CD4-positive, CD25-positive, alpha-beta regulatory T cell (primary cell): ENCODE measurements around the gene RRAS. TPM values are rescaled to one million over a fixed set of nuclear protein-coding genes. Genes with fewer than 3 reads are reported as not detected.

ENCODE experiments used
- ATAC-seq, 2 donors: fragments of 150-1000 bp; cut with Tn5 transposase; one replicate each; pipeline ENCODE4 v1.10.0; 2021; ENCODE audit warnings: low read depth in 2 of 2, moderate number of reproducible peaks in 2 of 2, moderate library complexity in 1 of 2
- DNase-seq, 3 donors: peaks; one replicate each; pipeline versions ENCODE4 v3.0.0 to v3.0.0-alpha.2; 2012 to 2022; ENCODE audit warnings: mixed read lengths in 1 of 3
- H3K27ac ChIP-seq: one replicate; pipeline ENCODE4 v1.7.0; 2013; ENCODE audit warnings: mild to moderate bottlenecking, low read length; ENCODE audit not compliant: insufficient read depth, poor library complexity, severe bottlenecking
- H3K27me3 ChIP-seq: one replicate; pipeline ENCODE4 v1.7.0; 2013; ENCODE audit warnings: low read length; ENCODE audit not compliant: control insufficient read depth, insufficient read depth
- H3K36me3 ChIP-seq: one replicate; pipeline ENCODE4 v1.7.0; 2013; ENCODE audit warnings: mild to moderate bottlenecking, low read length, moderate library complexity; ENCODE audit not compliant: control insufficient read depth, insufficient read depth
- H3K4me1 ChIP-seq: 2 replicates; pipeline ENCODE4 v1.7.0; 2013; ENCODE audit warnings: mild to moderate bottlenecking, low read length; ENCODE audit not compliant: insufficient read depth, control insufficient read depth, poor library complexity, severe bottlenecking
- H3K4me3 ChIP-seq: one replicate; pipeline ENCODE4 v1.7.0; 2013; ENCODE audit warnings: low read depth, mild to moderate bottlenecking, low read length, moderate library complexity
- H3K9me3 ChIP-seq, 2 experiments: 1 replicate in 1 of 2; 2 replicates in 1 of 2; pipeline ENCODE4 v1.7.0; 2013; ENCODE audit warnings: low read length in 2 of 2, mild to moderate bottlenecking in 1 of 2, moderate library complexity in 1 of 2; ENCODE audit not compliant: control insufficient read depth in 2 of 2
- H3K27ac Mint-ChIP-seq, 3 donors: one replicate each; pipeline ENCODE4 v1.8.0; 2020 to 2022; ENCODE audit warnings: mild to moderate bottlenecking in 3 of 3, mixed read lengths in 3 of 3, moderate library complexity in 2 of 3
- H3K27me3 Mint-ChIP-seq: one replicate; pipeline ENCODE4 v1.8.0; 2022; ENCODE audit warnings: mild to moderate bottlenecking, mixed read lengths
- H3K36me3 Mint-ChIP-seq: one replicate; pipeline ENCODE4 v1.8.0; 2020; ENCODE audit warnings: mixed read lengths
- H3K4me1 Mint-ChIP-seq, 4 donors: one replicate each; pipeline ENCODE4 v1.8.0; 2020 to 2022; ENCODE audit warnings: mixed read lengths in 4 of 4, mild to moderate bottlenecking in 1 of 4
- H3K4me3 Mint-ChIP-seq, 4 donors: one replicate each; pipeline ENCODE4 v1.8.0; 2020 to 2022; ENCODE audit warnings: mild to moderate bottlenecking in 4 of 4, mixed read lengths in 4 of 4, moderate library complexity in 3 of 4
- H3K9me3 Mint-ChIP-seq, 7 donors: one replicate each; pipeline ENCODE4 v1.8.0; 2020 to 2022; ENCODE audit warnings: mixed read lengths in 7 of 7, mild to moderate bottlenecking in 3 of 7, moderate library complexity in 2 of 7
- polyA plus RNA-seq, 4 donors: library from polyadenylated mRNA; unstranded; fragments of 300-500 nt; fragmentation: Illumina TruSeq; gene quantifications; one replicate each; pipeline ENCODE4 v1.2.3, GENCODE V29; 2021
- total RNA-seq: library from RNA; stranded (reverse); gene quantifications from one replicate; pipeline ENCODE4 v1.2.3, GENCODE V29; 2022

Gene RRAS
- total and polyA plus RNA-seq, 5 donors from 2014 or later, result 4.6 to 22.1 (median 19.1) TPM

DNA sequence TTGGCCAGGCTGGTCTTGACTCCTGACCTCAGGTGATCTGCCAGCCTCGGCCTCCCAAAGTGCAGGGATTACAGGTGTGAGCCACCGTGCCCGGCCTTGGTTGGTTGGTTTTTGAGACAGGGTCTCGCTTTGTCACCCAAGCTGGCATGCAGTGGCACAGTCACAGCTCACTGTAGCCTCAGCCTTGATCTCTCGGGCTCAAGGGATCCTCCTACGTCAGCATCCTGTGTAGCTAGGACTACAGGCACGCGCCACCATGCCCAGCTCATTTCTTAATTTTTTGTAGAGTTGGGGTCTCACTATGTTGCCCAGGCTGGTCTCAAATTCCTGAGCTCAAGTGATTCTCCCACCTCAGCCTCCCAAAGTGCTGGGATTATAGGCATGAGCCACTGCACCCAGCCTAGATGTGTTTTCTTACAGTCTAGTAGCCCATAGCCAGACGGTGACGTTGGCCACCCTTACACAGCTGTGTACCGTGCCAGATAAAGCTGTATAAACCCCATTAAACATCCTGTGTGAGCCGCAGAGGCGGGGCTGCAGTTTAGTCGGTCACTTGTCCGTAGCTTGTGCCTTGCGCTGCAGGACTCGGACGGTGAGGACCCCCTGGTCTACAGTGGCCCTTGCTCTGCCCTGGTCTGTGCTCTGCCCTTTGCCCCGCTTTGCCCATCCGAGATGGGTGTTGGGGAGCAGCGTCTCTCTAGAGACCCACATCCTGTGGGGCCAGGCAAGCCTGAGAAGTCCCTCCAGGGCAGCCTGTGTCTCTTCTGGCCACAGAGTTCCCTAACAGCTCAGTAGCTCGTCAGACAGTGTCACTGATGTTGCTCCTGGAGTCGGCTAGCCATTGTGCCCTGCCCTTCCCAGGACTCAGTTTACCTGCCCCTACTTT is 15.9 kb upstream of the RRAS start:
- peaks cover 47% of the 10 kb centered on the region for H3K36me3 ChIP-seq
- Mint-ChIP-seq H3K9me3 (peaks cover 0 to 2% (median 0%) of the 10 kb centered on the region in 7 donors), H3K27ac (no peak overlapping the region), H3K4me1 (peaks cover 0 to 17% (median 0%) of the 10 kb centered on the region in 4 donors), H3K4me3 (no peak overlapping the region), H3K36me3 (peaks cover 16% of the 10 kb centered on the region), H3K27me3 (no peaks in the 10 kb centered on the region)
- H3K4me3 ChIP-seq, result no peak overlapping the region
- no peak overlapping the region for H3K27ac ChIP-seq
- no peaks in the 10 kb centered on the region for H3K4me1 ChIP-seq
- ATAC-seq (no peak), DNase-seq (no peak)
- no peaks in the 10 kb centered on the region for H3K9me3 ChIP-seq
- no peaks in the 10 kb centered on the region for H3K27me3 ChIP-seq

DNA sequence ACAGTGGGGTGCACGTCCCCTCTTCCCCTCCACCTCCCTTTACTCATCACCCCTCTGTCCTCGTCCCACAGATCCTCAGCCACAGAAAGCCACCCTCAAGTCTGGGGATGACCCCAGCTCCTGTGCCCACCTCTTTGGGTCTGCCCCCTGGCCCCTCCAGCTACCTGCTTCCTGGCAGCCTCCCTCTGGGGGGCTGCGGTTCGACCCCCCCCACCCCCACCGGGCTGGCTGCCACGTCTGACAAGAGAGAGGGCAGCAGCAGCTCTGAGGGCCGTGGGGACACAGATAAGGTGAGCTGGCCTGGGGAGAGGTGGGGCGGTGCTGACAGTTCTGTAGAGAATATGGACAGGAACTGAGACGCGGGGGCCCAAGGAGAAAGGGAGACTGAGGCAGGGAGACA is 14.6 kb upstream of the RRAS start:
- Histone ChIP-seq H3K27me3 (no peaks in the 10 kb centered on the region), H3K36me3 (peaks cover 46% of the 10 kb centered on the region), H3K4me1 (no peaks in the 10 kb centered on the region), H3K9me3 (no peaks in the 10 kb centered on the region), H3K27ac (no peak overlapping the region), H3K4me3 (no peak overlapping the region)
- Mint-ChIP-seq H3K27ac (no peak overlapping the region), H3K27me3 (no peaks in the 10 kb centered on the region), H3K36me3 (peaks cover 20% of the 10 kb centered on the region), H3K4me3 (no peak overlapping the region), H3K9me3 (peaks cover 0 to 2% (median 0%) of the 10 kb centered on the region in 7 donors), H3K4me1 (peaks cover 0 to 11% (median 0%) of the 10 kb centered on the region in 4 donors)
- DNase-seq (no peak), ATAC-seq (no peak)

DNA sequence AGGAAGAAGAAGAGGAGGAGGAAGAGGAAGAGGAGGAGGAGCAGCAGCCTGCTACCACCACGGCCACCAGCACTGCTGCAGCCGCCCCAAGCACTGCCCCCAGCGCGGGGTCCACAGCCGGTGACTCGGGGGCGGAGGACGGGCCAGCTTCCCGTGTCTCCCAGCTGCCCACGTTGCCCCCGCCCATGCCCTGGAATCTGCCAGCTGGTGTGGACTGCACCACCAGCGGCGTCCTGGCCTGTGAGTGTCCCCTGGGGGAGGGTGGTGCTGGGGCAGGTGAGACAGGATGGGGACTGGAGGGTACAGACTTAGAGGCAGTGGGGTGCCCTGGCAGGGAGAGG is 13.5 kb upstream of the RRAS start:
- H3K27ac Mint-ChIP-seq, result no peak overlapping the region
- H3K4me1 Mint-ChIP-seq, result peaks cover 0 to 9% (median 3%) of the 10 kb centered on the region in 4 donors
- ATAC-seq (no peak), DNase-seq (no peak)
- H3K27ac ChIP-seq, result no peak overlapping the region
- H3K4me3 ChIP-seq, result no peak overlapping the region
- H3K4me1 ChIP-seq, result no peaks in the 10 kb centered on the region
- peaks cover 45% of the 10 kb centered on the region for H3K36me3 ChIP-seq
- H3K36me3 Mint-ChIP-seq, result peaks cover 23% of the 10 kb centered on the region
- peaks cover 0 to 2% (median 0%) of the 10 kb centered on the region in 7 donors for H3K9me3 Mint-ChIP-seq
- H3K4me3 Mint-ChIP-seq, result no peak overlapping the region
- H3K27me3 ChIP-seq, result no peaks in the 10 kb centered on the region
- no peaks in the 10 kb centered on the region for H3K9me3 ChIP-seq
- no peaks in the 10 kb centered on the region for H3K27me3 Mint-ChIP-seq

- Mint-ChIP-seq H3K27ac (no peak overlapping the region), H3K27me3 (no peaks in the 10 kb centered on the region), H3K4me3 (no peak overlapping the region), H3K9me3 (peaks cover 0 to 2% (median 0%) of the 10 kb centered on the region in 7 donors), H3K36me3 (peaks cover 23% of the 10 kb centered on the region), H3K4me1 (peaks cover 0 to 9% (median 3%) of the 10 kb centered on the region in 4 donors)
- Histone ChIP-seq H3K36me3 (peaks cover 48% of the 10 kb centered on the region), H3K4me1 (no peaks in the 10 kb centered on the region), H3K27me3 (no peaks in the 10 kb centered on the region), H3K9me3 (no peaks in the 10 kb centered on the region), H3K27ac (no peak overlapping the region), H3K4me3 (no peak overlapping the region)
- ATAC-seq (no peak), DNase-seq (no peak)
These were observed 12.9 kb upstream of the RRAS start for GRCh38 chr19:49652551-49653465.

- Histone ChIP-seq H3K9me3 (no peaks in the 10 kb centered on the region), H3K27me3 (no peaks in the 10 kb centered on the region), H3K27ac (no peak overlapping the region), H3K4me1 (no peaks in the 10 kb centered on the region), H3K36me3 (peaks cover 50% of the 10 kb centered on the region), H3K4me3 (no peak overlapping the region)
- no peak overlapping the region for H3K27ac Mint-ChIP-seq
- DNase-seq, result no peak
- H3K36me3 Mint-ChIP-seq, result peaks cover 25% of the 10 kb centered on the region
- no peak overlapping the region for H3K4me3 Mint-ChIP-seq
- H3K9me3 Mint-ChIP-seq, result peaks cover 0 to 2% (median 0%) of the 10 kb centered on the region in 7 donors
- H3K4me1 Mint-ChIP-seq, result peaks cover 0 to 10% (median 3%) of the 10 kb centered on the region in 4 donors
- H3K27me3 Mint-ChIP-seq, result no peaks in the 10 kb centered on the region
- no peak for ATAC-seq
These were observed 12.0 kb upstream of the RRAS start for GRCh38 chr19:49651820-49652550.

- Mint-ChIP-seq H3K4me1 (peaks cover 0 to 8% (median 3%) of the 10 kb centered on the region in 4 donors), H3K36me3 (peaks cover 24% of the 10 kb centered on the region), H3K9me3 (peaks cover 0 to 2% (median 0%) of the 10 kb centered on the region in 7 donors), H3K27me3 (no peaks in the 10 kb centered on the region), H3K27ac (no peak overlapping the region), H3K4me3 (no peak overlapping the region)
- DNase-seq (no peak), ATAC-seq (no peak)
- Histone ChIP-seq H3K27ac (no peak overlapping the region), H3K36me3 (peaks cover 54% of the 10 kb centered on the region), H3K4me3 (no peak overlapping the region), H3K9me3 (no peaks in the 10 kb centered on the region), H3K4me1 (no peaks in the 10 kb centered on the region), H3K27me3 (no peaks in the 10 kb centered on the region)
These were observed 11.3 kb upstream of the RRAS start for GRCh38 chr19:49651029-49651819.

- no peak overlapping the region for H3K4me3 ChIP-seq
- Mint-ChIP-seq H3K4me3 (no peak overlapping the region), H3K9me3 (no peaks in the 10 kb centered on the region), H3K36me3 (peaks cover 16% of the 10 kb centered on the region), H3K4me1 (peaks cover 8 to 44% (median 26%) of the 10 kb centered on the region in 4 donors), H3K27ac (peak overlapping the region in 1 of 3 donors; percentile 41), H3K27me3 (peaks cover 3% of the 10 kb centered on the region)
- no peak overlapping the region for H3K27ac ChIP-seq
- no peaks in the 10 kb centered on the region for H3K9me3 ChIP-seq
- no peaks in the 10 kb centered on the region for H3K27me3 ChIP-seq
- no peak for DNase-seq
- no peak for ATAC-seq
- peaks cover 36% of the 10 kb centered on the region for H3K36me3 ChIP-seq
- H3K4me1 ChIP-seq, result peaks cover 24% of the 10 kb centered on the region
These were observed 6.6 kb upstream of the RRAS start for GRCh38 chr19:49646586-49646985.
